H1 (cell line): ENCODE results near the gene FLCN. TPM values are rescaled to one million over a fixed set of nuclear protein-coding genes. Genes with fewer than 3 reads are reported as not detected.

Source experiments
- KDM4A ChIP-seq: IDR thresholded peaks from one replicate; pipeline ENCODE4 v1.7.1; 2012; ENCODE audit warnings: low read depth, mild to moderate bottlenecking, moderate library complexity, low read length, inconsistent platforms; ENCODE audit not compliant: severe bottlenecking
- polyA plus RNA-seq, 7 experiments: library from polyadenylated mRNA; depleted of rRNA in 3 of 7; stranded (reverse) in 5 of 7; unstranded in 2 of 7; fragments of >200 nt in 5 of 7; fragments of 200-250 nt in 2 of 7; gene quantifications; 1 replicate in 5 of 7; 2 replicates in 1 of 7; 4 replicates in 1 of 7; pipeline versions ENCODE4 v1.2.1 to v1.2.3, GENCODE V29; 2011 to 2013; ENCODE audit warnings: missing spikeins in 2 of 7, mixed read lengths in 2 of 7
- total RNA-seq: library from RNA; stranded (reverse); fragmentation: NEBNext Ultra II Directional; extraction: Animal tissue kit (Norgen Biotek cat#: 25700); gene quantifications from 2 replicates; pipeline ENCODE4 v1.2.1, GENCODE V29; 2021

The FLCN gene
- total and polyA plus RNA-seq, 2 of the 8 experiments (the other 6 are each of a cell fraction or from before 2014, with no cell fraction given), result 15.6 to 34.6 TPM

- TF ChIP-seq KDM4A, result no peak
Observed at GRCh38 chr17:17180141-17180603, 56.8 kb downstream of the FLCN start (continued).
